SK-N-SH (cell line): ENCODE measurements around the gene ARFIP1. TPM values are rescaled to one million over a fixed set of nuclear protein-coding genes. Genes with fewer than 3 reads are reported as not detected.

Experiments
- CTCF ChIA-PET: fragments of 300-600, 350-600 bp; formaldehyde crosslinking; extraction: SDS; loops from one replicate; lab custom pipeline; 2021; lab: Yijun Ruan, JAX
- POLR2A ChIA-PET: fragments of 350-600 bp; sonication (Branson Sonifier 250); formaldehyde crosslinking; extraction: SDS; loops from one replicate; lab custom pipeline; 2020; ENCODE audit warnings: antibody characterized with exemption, inconsistent platforms; lab: Yijun Ruan, JAX
- DNase-seq: peaks from one replicate; pipeline ENCODE4 v3.0.0; 2012
- H2AFZ ChIP-seq: fragments of 200-600 bp; sonication (generic); 2 replicates; pipeline ENCODE4 v1.8.1; 2016; ENCODE audit warnings: antibody characterized with exemption, mild to moderate bottlenecking, low read depth
- H3F3A ChIP-seq: fragments of 200-600 bp; sonication (generic); replicated peaks from 2 replicates; pipeline ENCODE3; 2016; ENCODE audit warnings: antibody characterized with exemption, mild to moderate bottlenecking; ENCODE audit not compliant: insufficient read depth
- H3K27ac ChIP-seq, 2 experiments: fragments of 200-500 bp in 1 of 2; fragments of 200-600 bp in 1 of 2; sonication (Bioruptor generic) in 1 of 2; sonication (generic), shearing (Covaris generic) in 1 of 2; 2 replicates each; pipeline versions ENCODE4 v1.5.1 to v1.6.1; 2014 to 2016; ENCODE audit warnings: low read depth in 2 of 2, inconsistent platforms in 1 of 2, low read length in 1 of 2, mild to moderate bottlenecking in 1 of 2, mixed read lengths in 1 of 2
- H3K27me3 ChIP-seq: fragments of 200-600 bp; sonication (generic), shearing (Covaris generic); 2 replicates; pipeline ENCODE4 v1.6.1; 2016; ENCODE audit warnings: mixed run types; ENCODE audit not compliant: insufficient read depth
- H3K36me3 ChIP-seq, 2 experiments: fragments of 200-500 bp in 1 of 2; fragments of 200-600 bp in 1 of 2; sonication (Bioruptor generic) in 1 of 2; sonication (generic) in 1 of 2; replicated peaks in 1 of 2; 2 replicates each; pipeline versions ENCODE3 to v1.5.1; 2014 to 2016; ENCODE audit warnings: low read length in 1 of 2, mild to moderate bottlenecking in 1 of 2; ENCODE audit not compliant: insufficient read depth in 2 of 2, control insufficient read depth in 1 of 2
- H3K4me1 ChIP-seq, 2 experiments: fragments of 200-500 bp in 1 of 2; fragments of 200-600 bp in 1 of 2; sonication (Bioruptor generic) in 1 of 2; sonication (generic), shearing (Covaris generic) in 1 of 2; 2 replicates each; pipeline versions ENCODE4 v1.5.1 to v1.6.1; 2014 to 2016; ENCODE audit warnings: low read depth in 1 of 2, low read length in 1 of 2, mixed run types in 1 of 2; ENCODE audit not compliant: insufficient read depth in 2 of 2, control insufficient read depth in 1 of 2
- H3K4me2 ChIP-seq: fragments of 200-600 bp; sonication (generic), shearing (Covaris generic); 2 replicates; pipeline ENCODE4 v1.6.1; 2017; ENCODE audit warnings: mixed run types
- H3K4me3 ChIP-seq, 2 experiments: fragments of 200-500 bp in 1 of 2; fragments of 200-600 bp in 1 of 2; sonication (Bioruptor generic) in 1 of 2; sonication (generic), shearing (Covaris generic) in 1 of 2; 2 replicates each; pipeline versions ENCODE4 v1.5.1 to v1.8.1; 2014 to 2016; ENCODE audit warnings: low read depth in 2 of 2, inconsistent platforms in 1 of 2, low read length in 1 of 2, mild to moderate bottlenecking in 1 of 2, mixed read lengths in 1 of 2, moderate library complexity in 1 of 2
- H3K79me2 ChIP-seq: fragments of 200-600 bp; sonication (generic); 2 replicates; pipeline ENCODE4 v1.8.1; 2017; ENCODE audit warnings: mild to moderate bottlenecking; ENCODE audit not compliant: insufficient read depth
- H3K9ac ChIP-seq: fragments of 200-600 bp; sonication (generic); 2 replicates; pipeline ENCODE4 v1.6.1; 2017; ENCODE audit warnings: mixed run types
- H3K9me2 ChIP-seq: fragments of 200-600 bp; sonication (generic); 2 replicates; pipeline ENCODE4 v1.6.1; 2017; ENCODE audit warnings: mixed run types
- H3K9me3 ChIP-seq: fragments of 200-600 bp; sonication (generic); 2 replicates; pipeline ENCODE4 v1.6.1; 2017; ENCODE audit warnings: mixed run types, mild to moderate bottlenecking, moderate library complexity
- H4K20me1 ChIP-seq: fragments of 200-600 bp; sonication (generic); 2 replicates; pipeline ENCODE4 v1.6.1; 2017; ENCODE audit warnings: mild to moderate bottlenecking, mixed run types; ENCODE audit not compliant: insufficient read depth
- CHD2 ChIP-seq: fragments of 150-350 bp; IDR thresholded peaks from 2 replicates; pipeline ENCODE4 v1.6.1; 2018; ENCODE audit warnings: low read length; ENCODE audit not compliant: partially characterized antibody
- ELF1 ChIP-seq: IDR thresholded peaks from 2 replicates; pipeline ENCODE4 v1.4.0; 2012
- EZH2phosphoT487 ChIP-seq: fragments of 200-600 bp; sonication (generic); IDR thresholded peaks from 2 replicates; pipeline ENCODE4 v1.6.1; 2017; ENCODE audit warnings: low read depth, mixed run types, mild to moderate bottlenecking, antibody characterized with exemption, moderate library complexity, borderline replicate concordance
- FOSL2 ChIP-seq: IDR thresholded peaks from 2 replicates; pipeline ENCODE4 v1.4.0; 2012; ENCODE audit warnings: low read depth, mild to moderate bottlenecking, moderate library complexity, borderline replicate concordance
- FOXM1 ChIP-seq: IDR thresholded peaks from 2 replicates; pipeline ENCODE4 v1.4.0; 2012; ENCODE audit warnings: low read depth, mild to moderate bottlenecking
- IRF3 ChIP-seq: fragments of 150-350 bp; IDR thresholded peaks from 2 replicates; pipeline ENCODE4 v1.6.1; 2016; ENCODE audit warnings: mild to moderate bottlenecking, low read depth, low read length
- JUND ChIP-seq: IDR thresholded peaks from 2 replicates; pipeline ENCODE4 v1.4.0; 2012
- MEF2A ChIP-seq: IDR thresholded peaks from 2 replicates; pipeline ENCODE4 v1.4.0; 2012; ENCODE audit warnings: low read depth, borderline replicate concordance
- RAD21 ChIP-seq: IDR thresholded peaks from 2 replicates; pipeline ENCODE4 v1.6.1; 2012; ENCODE audit warnings: mild to moderate bottlenecking, low read length
- REST ChIP-seq: IDR thresholded peaks from 2 replicates; pipeline ENCODE4 v1.6.1; 2012; ENCODE audit warnings: mild to moderate bottlenecking, low read depth, low read length, moderate library complexity
- RXRA ChIP-seq: IDR thresholded peaks from 2 replicates; pipeline ENCODE4 v1.4.0; 2012; ENCODE audit warnings: low read depth, mild to moderate bottlenecking, borderline replicate concordance
- TEAD4 ChIP-seq: IDR thresholded peaks from 2 replicates; pipeline ENCODE4 v1.4.0; 2012; ENCODE audit warnings: mild to moderate bottlenecking, borderline replicate concordance; ENCODE audit not compliant: insufficient read depth
- YY1 ChIP-seq: IDR thresholded peaks from 2 replicates; pipeline ENCODE4 v1.4.0; 2012; ENCODE audit warnings: low read depth, mild to moderate bottlenecking
- polyA plus RNA-seq, 3 experiments: library from polyadenylated mRNA; depleted of rRNA; stranded (reverse); fragments of >200 nt; gene quantifications; 2 replicates each; pipeline ENCODE4 v1.2.3, GENCODE V29; 2012

Gene ARFIP1
- polyA plus RNA-seq, 1 of the 3 experiments (the other 2 are of a cell fraction): 15.7 TPM

- Histone ChIP-seq H3K4me2 (no peak overlapping the region), H3K79me2 (peaks cover 41% of the 10 kb centered on the region), H3K9me3 (0 out of 2 replicates have a peak, but pooled peaks cover 7% of the 10 kb centered on the region), H3K9me2 (no peaks in the 10 kb centered on the region), H3K27ac (no peak overlapping the region), H3K9ac (no peak overlapping the region), H3K27me3 (no peaks in the 10 kb centered on the region), H3K4me1 (no peaks in the 10 kb centered on the region), H3K4me3 (no peak overlapping the region), H2AFZ (no peak overlapping the region)
- CTCF ChIA-PET: no interaction called here
- no peak for DNase-seq
- no peak for TF ChIP-seq YY1
- TF ChIP-seq, all 33 proteins: peak for 0
- POLR2A ChIA-PET: no interaction called here
- H4K20me1 ChIP-seq: no peaks in the 10 kb centered on the region
- peaks cover 0 to 25% of the 10 kb centered on the region in 2 experiments for H3K36me3 ChIP-seq
- no peaks in the 10 kb centered on the region for H3F3A ChIP-seq
Observed at GRCh38 chr4:152815078-152815477, 35.3 kb downstream of the ARFIP1 start.

- TF ChIP-seq RAD21: no peak
- TF ChIP-seq EZH2phosphoT487: no peak
- no peak for TF ChIP-seq MEF2A
- TF ChIP-seq FOXM1: no peak
- TF ChIP-seq TEAD4: no peak
- TF ChIP-seq ELF1: no peak
- no peak for TF ChIP-seq FOSL2
- TF ChIP-seq REST: no peak
- no peak for TF ChIP-seq JUND
- TF ChIP-seq RXRA: no peak
- TF ChIP-seq IRF3: no peak
- TF ChIP-seq CHD2: no peak
- no peaks in the 10 kb centered on the region for H3K9me2 ChIP-seq
- no peak overlapping the region for H2AFZ ChIP-seq
- H3K36me3 ChIP-seq: peaks cover 0 to 31% of the 10 kb centered on the region in 2 experiments
- POLR2A ChIA-PET: no interaction called here
- no peaks in the 10 kb centered on the region for H3K4me1 ChIP-seq
- H3K9ac ChIP-seq: no peak overlapping the region
- H3K4me3 ChIP-seq: no peak overlapping the region
- no peaks in the 10 kb centered on the region for H3K27me3 ChIP-seq
- no peak overlapping the region for H3K27ac ChIP-seq
- peaks cover 24% of the 10 kb centered on the region for H3K79me2 ChIP-seq
- H4K20me1 ChIP-seq: no peaks in the 10 kb centered on the region
- H3F3A ChIP-seq: no peaks in the 10 kb centered on the region
- DNase-seq: no peak
- CTCF ChIA-PET: no interaction called here
- 0 out of 2 replicates have a peak, but pooled peaks cover 7% of the 10 kb centered on the region for H3K9me3 ChIP-seq
- no peak overlapping the region for H3K4me2 ChIP-seq
Observed at GRCh38 chr4:152817331-152817730, 37.6 kb downstream of the ARFIP1 start.
